Osteoblast (primary cell): Measurements from ENCODE around the gene SUN1. TPM values are rescaled to one million over a fixed set of nuclear protein-coding genes. Genes with fewer than 3 reads are reported as not detected.

ENCODE experiments used
- DNase-seq: peaks from one replicate; pipeline ENCODE4 v3.0.0; 2011; ENCODE audit warnings: low spot score, mixed read lengths; ENCODE audit not compliant: insufficient read length; ENCODE audit errors: missing footprints
- H2AFZ ChIP-seq: 2 replicates; pipeline ENCODE4 v1.6.0; 2011; ENCODE audit warnings: mild to moderate bottlenecking, low read length
- H3K27ac ChIP-seq: 2 replicates; pipeline ENCODE4 v1.5.1; 2011; ENCODE audit warnings: mild to moderate bottlenecking, low read depth, low read length, moderate library complexity
- H3K27me3 ChIP-seq: 2 replicates; pipeline ENCODE4 v1.6.0; 2012; ENCODE audit warnings: mild to moderate bottlenecking, control low read depth, inconsistent platforms, low read length, moderate library complexity; ENCODE audit not compliant: insufficient read depth
- H3K36me3 ChIP-seq: 2 replicates; pipeline ENCODE4 v1.5.1; 2011; ENCODE audit warnings: mild to moderate bottlenecking, low read length, control low read depth, moderate library complexity; ENCODE audit not compliant: insufficient read depth
- H3K4me1 ChIP-seq: 2 replicates; pipeline ENCODE4 v1.5.1; 2011; ENCODE audit warnings: mild to moderate bottlenecking, low read length, control low read depth, moderate library complexity; ENCODE audit not compliant: insufficient read depth
- H3K4me2 ChIP-seq: 2 replicates; pipeline ENCODE4 v1.6.0; 2011; ENCODE audit warnings: mild to moderate bottlenecking, low read length; ENCODE audit not compliant: insufficient read depth
- H3K4me3 ChIP-seq: fragments of 200-600 bp; sonication (generic); 3 replicates; pipeline ENCODE4 v1.5.1; 2012; ENCODE audit warnings: mild to moderate bottlenecking, low read length, inconsistent platforms; ENCODE audit not compliant: insufficient read depth
- H3K79me2 ChIP-seq: 2 replicates; pipeline ENCODE4 v1.6.0; 2012; ENCODE audit warnings: mild to moderate bottlenecking, low read length, control low read depth, inconsistent platforms; ENCODE audit not compliant: insufficient read depth
- H3K9me3 ChIP-seq: 2 replicates; pipeline ENCODE4 v1.5.1; 2011; ENCODE audit warnings: low read depth, low read length, control low read depth
- H4K20me1 ChIP-seq: 2 replicates; pipeline ENCODE4 v1.6.0; 2012; ENCODE audit warnings: mild to moderate bottlenecking, low read length, control low read depth; ENCODE audit not compliant: insufficient read depth
- total RNA-seq: library from RNA; depleted of rRNA; stranded (reverse); fragments of >200 nt; gene quantifications from 2 replicates; pipeline ENCODE4 v1.2.3, GENCODE V29; 2012
- TF ChIP-seq, protein P1 (sequence below): IDR thresholded peaks from 2 replicates; pipeline ENCODE4 v1.5.1; 2011; ENCODE audit warnings: mild to moderate bottlenecking, low read depth, low read length, moderate library complexity; ENCODE audit errors: extremely low read depth

The SUN1 gene
- total RNA-seq, 1 donor, result 126 TPM

DNA sequence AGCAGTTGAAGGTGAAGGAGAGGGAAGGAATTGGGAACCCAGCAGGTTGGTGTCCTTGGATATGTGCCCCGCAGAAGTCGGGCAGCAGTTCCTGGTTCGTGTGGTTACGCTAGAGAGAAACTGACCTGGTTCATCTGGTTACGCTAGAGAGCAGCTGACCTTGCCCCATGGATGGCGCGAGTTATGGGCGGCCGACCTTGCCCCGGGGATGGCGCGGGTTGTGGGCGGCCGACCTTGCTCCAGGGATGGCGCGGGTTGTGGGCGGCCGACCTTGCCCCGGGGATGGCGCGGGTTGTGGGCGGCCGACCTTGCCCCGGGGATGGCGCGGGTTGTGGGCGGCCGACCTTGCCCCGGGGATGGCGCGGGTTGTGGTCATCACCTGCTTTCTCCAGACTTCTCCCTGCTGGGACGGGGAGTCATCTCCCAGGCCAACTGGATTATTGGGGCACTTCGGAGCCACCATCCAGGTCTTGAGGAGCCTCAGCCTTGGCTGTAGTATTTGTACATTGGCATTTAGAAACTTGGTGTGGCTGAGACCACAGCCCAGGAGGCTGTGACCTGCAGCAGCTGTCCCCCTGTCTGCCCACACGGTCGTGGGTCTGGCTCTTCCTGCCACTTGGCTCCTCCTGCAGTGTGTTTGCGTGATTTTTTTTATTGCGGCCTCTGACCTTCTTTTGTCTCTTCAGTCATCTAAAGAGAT lies 50.2 kb downstream of the SUN1 start:
- Histone ChIP-seq H4K20me1 (peaks cover 71% of the 10 kb centered on the region), H3K9me3 (no peaks in the 10 kb centered on the region), H3K4me2 (no peak overlapping the region), H2AFZ (no peak overlapping the region), H3K27me3 (no peaks in the 10 kb centered on the region), H3K4me3 (no peak overlapping the region), H3K27ac (no peak overlapping the region), H3K36me3 (peaks cover 6% of the 10 kb centered on the region), H3K4me1 (peaks cover 5% of the 10 kb centered on the region), H3K79me2 (peaks cover 99% of the 10 kb centered on the region)
- TF ChIP-seq, protein P1, sequence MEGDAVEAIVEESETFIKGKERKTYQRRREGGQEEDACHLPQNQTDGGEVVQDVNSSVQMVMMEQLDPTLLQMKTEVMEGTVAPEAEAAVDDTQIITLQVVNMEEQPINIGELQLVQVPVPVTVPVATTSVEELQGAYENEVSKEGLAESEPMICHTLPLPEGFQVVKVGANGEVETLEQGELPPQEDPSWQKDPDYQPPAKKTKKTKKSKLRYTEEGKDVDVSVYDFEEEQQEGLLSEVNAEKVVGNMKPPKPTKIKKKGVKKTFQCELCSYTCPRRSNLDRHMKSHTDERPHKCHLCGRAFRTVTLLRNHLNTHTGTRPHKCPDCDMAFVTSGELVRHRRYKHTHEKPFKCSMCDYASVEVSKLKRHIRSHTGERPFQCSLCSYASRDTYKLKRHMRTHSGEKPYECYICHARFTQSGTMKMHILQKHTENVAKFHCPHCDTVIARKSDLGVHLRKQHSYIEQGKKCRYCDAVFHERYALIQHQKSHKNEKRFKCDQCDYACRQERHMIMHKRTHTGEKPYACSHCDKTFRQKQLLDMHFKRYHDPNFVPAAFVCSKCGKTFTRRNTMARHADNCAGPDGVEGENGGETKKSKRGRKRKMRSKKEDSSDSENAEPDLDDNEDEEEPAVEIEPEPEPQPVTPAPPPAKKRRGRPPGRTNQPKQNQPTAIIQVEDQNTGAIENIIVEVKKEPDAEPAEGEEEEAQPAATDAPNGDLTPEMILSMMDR, result no peak
- no peak for DNase-seq

DNA sequence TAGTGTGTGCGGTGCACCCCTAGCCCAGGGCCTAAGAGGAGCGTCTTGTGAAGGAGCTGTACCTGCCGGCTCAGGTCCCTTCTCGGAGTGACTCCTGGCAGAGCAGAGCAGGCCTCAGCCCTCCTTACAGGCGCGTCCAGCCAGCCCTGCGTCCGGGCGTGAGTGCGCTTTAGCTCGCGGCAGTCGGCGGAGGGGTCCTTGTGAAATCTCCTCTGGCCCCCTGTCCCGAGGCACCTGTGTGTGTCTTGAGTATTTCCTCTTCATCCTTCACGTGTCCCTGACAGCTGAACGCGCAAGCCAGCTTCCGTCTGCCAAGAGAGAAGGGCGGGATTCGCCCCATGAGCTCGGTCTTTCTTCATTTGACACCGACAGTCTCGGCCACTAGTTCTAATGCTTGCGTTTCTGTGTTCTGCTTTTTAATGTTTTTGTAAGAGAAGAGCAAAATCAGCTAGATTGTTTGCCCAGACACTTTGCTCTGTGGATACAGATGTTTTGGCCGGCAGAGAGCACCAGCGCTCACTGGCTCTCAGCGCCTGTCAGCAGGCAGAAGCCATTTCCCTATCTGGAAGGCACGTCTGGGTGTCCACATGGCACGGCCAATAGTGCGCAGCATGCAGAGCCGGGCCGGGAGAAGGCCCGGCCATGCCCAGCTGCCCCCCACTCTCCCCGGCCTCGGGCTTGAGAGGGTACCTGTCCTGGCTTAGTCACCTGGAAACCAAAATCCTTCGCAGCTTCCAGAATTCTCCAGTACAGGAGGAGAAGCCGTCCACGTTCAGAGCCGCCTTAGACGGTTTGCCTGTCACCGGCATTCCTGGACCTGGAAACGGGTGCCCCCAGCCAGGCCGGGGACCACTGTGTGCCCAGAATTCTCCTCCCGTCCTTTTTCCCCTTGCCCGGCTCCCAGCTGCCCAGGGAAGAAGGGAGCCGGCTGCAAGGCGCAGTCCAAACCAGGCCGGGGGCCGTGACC lies 51.1 kb downstream of the SUN1 start:
- Histone ChIP-seq H3K79me2 (peaks cover 99% of the 10 kb centered on the region), H3K4me1 (no peaks in the 10 kb centered on the region), H3K9me3 (no peaks in the 10 kb centered on the region), H3K27me3 (no peaks in the 10 kb centered on the region), H3K36me3 (peaks cover 6% of the 10 kb centered on the region), H3K27ac (no peak overlapping the region), H2AFZ (no peak overlapping the region), H4K20me1 (peaks cover 68% of the 10 kb centered on the region), H3K4me3 (no peak overlapping the region), H3K4me2 (no peak overlapping the region)
- DNase-seq, result peak; percentile 89
- TF ChIP-seq, protein P1, result no peak

DNA sequence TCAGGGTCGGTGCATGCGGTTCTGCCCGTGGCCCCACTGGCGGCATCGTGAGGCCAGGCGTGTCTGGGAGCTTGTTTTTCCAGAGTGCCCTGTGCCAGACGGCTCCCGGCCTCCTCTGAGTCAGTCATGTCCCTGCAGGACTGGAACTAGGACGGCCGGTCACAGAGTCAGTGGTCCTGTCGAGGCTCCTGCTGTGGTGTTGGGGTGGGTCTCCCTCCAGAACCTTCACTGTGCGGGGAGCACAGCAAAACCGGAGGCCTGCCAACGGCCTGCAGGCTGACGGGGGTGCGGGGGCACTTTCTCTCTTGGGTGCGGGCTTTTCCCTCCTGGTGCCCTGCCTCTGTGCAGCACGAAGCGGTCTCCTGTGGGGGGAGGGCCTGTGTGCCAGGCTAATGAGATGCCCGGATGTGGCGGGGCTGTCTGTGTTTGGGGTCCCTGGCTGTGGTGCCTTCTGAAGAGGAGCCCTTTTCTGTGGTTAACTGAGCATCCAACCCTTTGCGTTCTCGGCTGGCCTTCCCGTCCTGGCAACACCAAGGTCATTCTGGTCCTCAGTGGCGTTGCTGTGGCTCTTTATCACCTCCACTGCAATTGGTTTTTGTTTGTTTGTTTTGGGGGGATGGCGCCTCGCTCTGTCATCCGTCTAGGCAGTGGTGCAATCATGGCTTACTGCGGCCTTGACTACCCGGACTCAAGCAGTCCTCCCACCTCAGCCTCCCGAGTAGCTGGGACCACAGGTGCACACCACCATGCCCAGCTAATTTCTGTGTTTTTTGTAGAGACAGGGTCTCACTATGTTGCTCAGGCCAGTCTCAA lies 52.1 kb downstream of the SUN1 start:
- H3K4me1 ChIP-seq, result no peaks in the 10 kb centered on the region
- H3K27ac ChIP-seq, result no peak overlapping the region
- H4K20me1 ChIP-seq, result peaks cover 70% of the 10 kb centered on the region
- H3K79me2 ChIP-seq, result peaks cover 99% of the 10 kb centered on the region
- TF ChIP-seq, protein P1, result no peak
- H3K4me3 ChIP-seq, result no peak overlapping the region
- peaks cover 13% of the 10 kb centered on the region for H3K36me3 ChIP-seq
- no peak overlapping the region for H2AFZ ChIP-seq
- H3K9me3 ChIP-seq, result no peaks in the 10 kb centered on the region
- DNase-seq, result peak; percentile 81
- H3K27me3 ChIP-seq, result no peaks in the 10 kb centered on the region
- no peak overlapping the region for H3K4me2 ChIP-seq
